ENCODE results near the gene CMIP.
A peak's percentile ranks its signal among the peaks of the same experiment; 100 is the strongest.

Gene CMIP

GRCh38 chr16:81542609-81543570 lies 98.3 kb downstream of the CMIP start:
- peak overlapping the region; percentile 65 for H3K4ac ChIP-seq (ENCODE audit: low read depth, low read length)
- H3K9me3 ChIP-seq (ENCODE audit: insufficient read depth, low read depth, low read length): peaks cover 1% of the 10 kb centered on the region
- H2BK12ac ChIP-seq (ENCODE audit: low read length): peak overlapping the region; percentile 25
- peaks cover 5% of the 10 kb centered on the region for H3K79me1 ChIP-seq (ENCODE audit: low read length)
- no peak overlapping the region for H3K4me3 ChIP-seq (ENCODE audit: low read depth, low read length)
- H3K4me1 ChIP-seq (ENCODE audit: control insufficient read depth in 1 of 2, insufficient read depth in 2 of 2, low read length in 2 of 2): peaks cover 31 to 45% of the 10 kb centered on the region in 2 experiments
- H3K9ac ChIP-seq (ENCODE audit: low read length): no peak overlapping the region
- no CpG with 5 or more reads among the region's 22 CpGs for WGBS (ENCODE audit: extremely low coverage, insufficient coverage, insufficient read length)
- H3K14ac ChIP-seq (ENCODE audit: low read length): peak overlapping the region; percentile 54
- H4K12ac ChIP-seq (ENCODE audit: low read depth, low read length): no peak overlapping the region
- H2AK5ac ChIP-seq (ENCODE audit: low read length): peak overlapping the region; percentile 57
- H3K27me3 ChIP-seq (ENCODE audit: insufficient read depth, low read length): no peaks in the 10 kb centered on the region
- H4K8ac ChIP-seq (ENCODE audit: low read depth, low read length): no peak overlapping the region
- H2BK5ac ChIP-seq (ENCODE audit: low read depth, low read length, poor library complexity): no peak overlapping the region
- H3K36me3 ChIP-seq (ENCODE audit: control insufficient read depth in 1 of 2, insufficient read depth in 2 of 2, low read length in 2 of 2): peaks cover 0 to 3% of the 10 kb centered on the region in 2 experiments
- no peak overlapping the region for H2BK120ac ChIP-seq (ENCODE audit: insufficient read depth, low read length, poor library complexity)
- no peak overlapping the region for H3K4me2 ChIP-seq (ENCODE audit: low read length)
- DNase-seq: no peak
- H3K27ac ChIP-seq (ENCODE audit: low read depth, low read length): no peak overlapping the region
- peak overlapping the region; percentile 30 for H2AFZ ChIP-seq (ENCODE audit: insufficient read depth, low read length, poor library complexity)
- no peak overlapping the region for H4K91ac ChIP-seq (ENCODE audit: low read depth, low read length)
- H3K18ac ChIP-seq (ENCODE audit: low read length): peak overlapping the region; percentile 54
- H3K23ac ChIP-seq (ENCODE audit: low read length): no peak overlapping the region
- H3K79me2 ChIP-seq (ENCODE audit: control insufficient read depth, insufficient read depth, low read length, poor library complexity): peaks cover 15% of the 10 kb centered on the region

DNA sequence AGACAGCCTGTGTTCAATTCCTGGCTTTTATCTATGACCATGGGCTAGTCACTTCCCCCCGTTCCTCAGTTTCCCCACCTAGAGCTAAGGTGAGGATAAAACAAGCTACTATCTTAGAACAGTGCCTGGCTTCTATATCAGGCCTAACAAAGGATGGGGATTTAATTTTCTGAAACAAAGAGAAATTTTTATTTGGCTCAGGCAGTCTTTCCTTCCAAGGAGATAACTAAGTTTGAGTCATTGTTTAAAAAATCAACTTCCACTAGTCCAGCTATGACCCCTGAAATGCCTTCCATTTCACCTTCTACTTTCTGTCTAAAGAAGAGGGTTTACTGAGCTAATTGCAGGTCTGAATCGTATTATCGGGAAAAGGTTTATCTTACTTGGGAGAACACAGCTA lies 99.0 kb downstream of the CMIP start:
- no peaks in the 10 kb centered on the region for H3K27me3 ChIP-seq (ENCODE audit: insufficient read depth, low read length)
- H2BK120ac ChIP-seq (ENCODE audit: insufficient read depth, low read length, poor library complexity): no peak overlapping the region
- no peak overlapping the region for H3K18ac ChIP-seq (ENCODE audit: low read length)
- H3K9ac ChIP-seq (ENCODE audit: low read length): no peak overlapping the region
- H3K4ac ChIP-seq (ENCODE audit: low read depth, low read length): peak overlapping the region; percentile 65
- no peak overlapping the region for H2BK5ac ChIP-seq (ENCODE audit: low read depth, low read length, poor library complexity)
- H3K4me3 ChIP-seq (ENCODE audit: low read depth, low read length): no peak overlapping the region
- no peak overlapping the region for H3K27ac ChIP-seq (ENCODE audit: low read depth, low read length)
- peaks cover 3% of the 10 kb centered on the region for H3K9me3 ChIP-seq (ENCODE audit: insufficient read depth, low read depth, low read length)
- no peak overlapping the region for H3K14ac ChIP-seq (ENCODE audit: low read length)
- no peak overlapping the region for H2BK12ac ChIP-seq (ENCODE audit: low read length)
- WGBS (ENCODE audit: extremely low coverage, insufficient coverage, insufficient read length): no CpG with 5 or more reads among the region's 3 CpGs
- no peak overlapping the region for H4K91ac ChIP-seq (ENCODE audit: low read depth, low read length)
- peaks cover 3% of the 10 kb centered on the region for H3K79me1 ChIP-seq (ENCODE audit: low read length)
- H2AFZ ChIP-seq (ENCODE audit: insufficient read depth, low read length, poor library complexity): peak overlapping the region; percentile 15
- H4K12ac ChIP-seq (ENCODE audit: low read depth, low read length): no peak overlapping the region
- no peak for DNase-seq
- H3K36me3 ChIP-seq (ENCODE audit: control insufficient read depth in 1 of 2, insufficient read depth in 2 of 2, low read length in 2 of 2): peaks cover 0 to 2% of the 10 kb centered on the region in 2 experiments
- H3K23ac ChIP-seq (ENCODE audit: low read length): no peak overlapping the region
- H3K4me2 ChIP-seq (ENCODE audit: low read length): no peak overlapping the region
- peaks cover 27 to 41% of the 10 kb centered on the region in 2 experiments for H3K4me1 ChIP-seq (ENCODE audit: control insufficient read depth in 1 of 2, insufficient read depth in 2 of 2, low read length in 2 of 2)
- H2AK5ac ChIP-seq (ENCODE audit: low read length): no peak overlapping the region
- peaks cover 15% of the 10 kb centered on the region for H3K79me2 ChIP-seq (ENCODE audit: control insufficient read depth, insufficient read depth, low read length, poor library complexity)
- no peak overlapping the region for H4K8ac ChIP-seq (ENCODE audit: low read depth, low read length)

DNA sequence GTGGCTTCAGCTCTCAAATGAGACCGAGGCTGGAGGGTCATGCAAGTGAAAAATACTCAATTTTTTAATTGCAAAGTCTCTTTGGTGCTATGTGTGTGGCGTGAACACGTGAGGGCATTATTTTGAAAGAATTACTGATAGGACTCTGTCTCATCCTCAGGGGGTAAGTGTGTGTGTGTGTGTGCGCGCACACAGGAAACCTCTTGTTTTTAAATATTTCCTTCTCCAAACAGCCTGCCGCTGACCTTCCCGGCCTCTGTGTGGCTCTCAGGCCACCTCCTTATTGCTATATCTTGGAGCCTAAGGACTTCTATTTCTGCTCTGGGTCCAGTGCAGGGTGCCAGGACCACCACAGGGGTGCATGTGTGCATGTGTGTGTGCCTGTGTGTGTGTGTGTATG lies 99.7 kb downstream of the CMIP start:
- Histone ChIP-seq H3K79me1 (ENCODE audit: low read length) (peaks cover 3% of the 10 kb centered on the region), H3K4me1 (ENCODE audit: control insufficient read depth in 1 of 2, insufficient read depth in 2 of 2, low read length in 2 of 2) (peaks cover 27 to 36% of the 10 kb centered on the region in 2 experiments), H3K4me2 (ENCODE audit: low read length) (no peak overlapping the region), H3K79me2 (ENCODE audit: control insufficient read depth, insufficient read depth, low read length, poor library complexity) (peaks cover 15% of the 10 kb centered on the region), H3K4me3 (ENCODE audit: low read depth, low read length) (no peak overlapping the region), H2BK12ac (ENCODE audit: low read length) (no peak overlapping the region), H3K9ac (ENCODE audit: low read length) (no peak overlapping the region), H2BK120ac (ENCODE audit: insufficient read depth, low read length, poor library complexity) (no peak overlapping the region), H2BK5ac (ENCODE audit: low read depth, low read length, poor library complexity) (no peak overlapping the region), H3K18ac (ENCODE audit: low read length) (no peak overlapping the region), H3K9me3 (ENCODE audit: insufficient read depth, low read depth, low read length) (peaks cover 3% of the 10 kb centered on the region), H4K12ac (ENCODE audit: low read depth, low read length) (no peak overlapping the region), H4K91ac (ENCODE audit: low read depth, low read length) (no peak overlapping the region), H4K8ac (ENCODE audit: low read depth, low read length) (no peak overlapping the region), H3K14ac (ENCODE audit: low read length) (no peak overlapping the region), H2AFZ (ENCODE audit: insufficient read depth, low read length, poor library complexity) (no peak overlapping the region), H3K27me3 (ENCODE audit: insufficient read depth, low read length) (no peaks in the 10 kb centered on the region), H2AK5ac (ENCODE audit: low read length) (no peak overlapping the region), H3K4ac (ENCODE audit: low read depth, low read length) (no peak overlapping the region), H3K36me3 (ENCODE audit: control insufficient read depth in 1 of 2, insufficient read depth in 2 of 2, low read length in 2 of 2) (peaks cover 0 to 2% of the 10 kb centered on the region in 2 experiments), H3K27ac (ENCODE audit: low read depth, low read length) (no peak overlapping the region), H3K23ac (ENCODE audit: low read length) (no peak overlapping the region)
- no CpG with 5 or more reads among the region's 7 CpGs for WGBS (ENCODE audit: extremely low coverage, insufficient coverage, insufficient read length)
- DNase-seq: no peak

- no peak overlapping the region for H2BK5ac ChIP-seq (ENCODE audit: low read depth, low read length, poor library complexity)
- no peak overlapping the region for H3K4me3 ChIP-seq (ENCODE audit: low read depth, low read length)
- no peak overlapping the region for H4K12ac ChIP-seq (ENCODE audit: low read depth, low read length)
- H3K4me1 ChIP-seq (ENCODE audit: control insufficient read depth in 1 of 2, insufficient read depth in 2 of 2, low read length in 2 of 2): peaks cover 23 to 32% of the 10 kb centered on the region in 2 experiments
- no peak overlapping the region for H3K27ac ChIP-seq (ENCODE audit: low read depth, low read length)
- H3K36me3 ChIP-seq (ENCODE audit: control insufficient read depth in 1 of 2, insufficient read depth in 2 of 2, low read length in 2 of 2): peaks cover 0 to 2% of the 10 kb centered on the region in 2 experiments
- H3K79me1 ChIP-seq (ENCODE audit: low read length): no peaks in the 10 kb centered on the region
- H3K27me3 ChIP-seq (ENCODE audit: insufficient read depth, low read length): no peaks in the 10 kb centered on the region
- no peak overlapping the region for H3K23ac ChIP-seq (ENCODE audit: low read length)
- peak overlapping the region; percentile 18 for H3K18ac ChIP-seq (ENCODE audit: low read length)
- 100% methylated on average over 3 of the region's 9 CpGs for WGBS (ENCODE audit: extremely low coverage, insufficient coverage, insufficient read length)
- no peak overlapping the region for H2AFZ ChIP-seq (ENCODE audit: insufficient read depth, low read length, poor library complexity)
- H3K9me3 ChIP-seq (ENCODE audit: insufficient read depth, low read depth, low read length): peaks cover 3% of the 10 kb centered on the region
- no peak overlapping the region for H2AK5ac ChIP-seq (ENCODE audit: low read length)
- H3K4me2 ChIP-seq (ENCODE audit: low read length): no peak overlapping the region
- H2BK12ac ChIP-seq (ENCODE audit: low read length): no peak overlapping the region
- peak overlapping the region; percentile 41 for H3K4ac ChIP-seq (ENCODE audit: low read depth, low read length)
- no peak overlapping the region for H4K8ac ChIP-seq (ENCODE audit: low read depth, low read length)
- H3K79me2 ChIP-seq (ENCODE audit: control insufficient read depth, insufficient read depth, low read length, poor library complexity): peaks cover 15% of the 10 kb centered on the region
- no peak overlapping the region for H3K9ac ChIP-seq (ENCODE audit: low read length)
- H3K14ac ChIP-seq (ENCODE audit: low read length): no peak overlapping the region
- H2BK120ac ChIP-seq (ENCODE audit: insufficient read depth, low read length, poor library complexity): no peak overlapping the region
- DNase-seq: no peak
- no peak overlapping the region for H4K91ac ChIP-seq (ENCODE audit: low read depth, low read length)
Measured at GRCh38 chr16:81544700-81545271, 100.2 kb downstream of the CMIP start.

Data from trophoblast cell (in vitro differentiated cells and primary cell).